ENCODE measurements around the gene LPCAT4.
"Not testable (repeated sequence)": the region's sequence is repeated elsewhere in the genome, so short reads cannot be mapped to it uniquely, and the experiment has no call there.

The LPCAT4 gene

GRCh38 chr15:34367101-34368081 lies at the start of gene LPCAT4:
Gene LPCAT4 (minus strand): TSS chr15:34367196. CDS start chr15:34367100, 96 bp downstream.
- TF ChIP-seq CTCF (IDR thresholded peaks at IDR 0.05; ENCODE audit: low read depth, low read length, missing control alignments), result peak; percentile 94
- peak within 1 kb of the TSS; percentile 94 for H3K4me3 ChIP-seq (ENCODE audit: low read depth, low read length)
- DNase-seq (ENCODE audit: low read depth), result peak; percentile 62
- in situ Hi-C loops (cut with HindIII; ENCODE audit: low sequenced_read_pairs), result no loop called here

DNA sequence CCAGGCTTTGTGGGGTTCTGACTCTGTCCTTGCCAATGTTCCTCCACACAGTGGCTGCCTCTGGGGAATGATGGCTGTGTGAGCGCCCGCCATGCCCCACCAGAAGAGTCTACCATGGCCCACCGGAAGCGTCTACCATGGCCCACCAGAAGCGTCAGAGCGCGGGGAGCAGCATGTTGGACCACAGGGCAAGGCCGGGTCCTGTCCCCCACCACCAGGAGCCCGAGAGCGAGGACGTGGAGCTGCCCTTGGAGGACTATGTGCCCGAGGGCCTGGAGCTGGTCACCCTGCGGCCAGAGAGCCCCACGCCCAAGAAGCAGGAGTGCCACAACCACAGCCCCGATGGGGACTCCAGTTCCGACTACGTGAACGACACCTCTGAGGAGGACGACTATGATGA lies 42.5 kb upstream of the LPCAT4 start:
- DNase-seq (ENCODE audit: low read depth); H3K4me3 ChIP-seq (ENCODE audit: low read depth, low read length); in situ Hi-C loops (cut with HindIII; ENCODE audit: low sequenced_read_pairs): not testable (repeated sequence)

DNA sequence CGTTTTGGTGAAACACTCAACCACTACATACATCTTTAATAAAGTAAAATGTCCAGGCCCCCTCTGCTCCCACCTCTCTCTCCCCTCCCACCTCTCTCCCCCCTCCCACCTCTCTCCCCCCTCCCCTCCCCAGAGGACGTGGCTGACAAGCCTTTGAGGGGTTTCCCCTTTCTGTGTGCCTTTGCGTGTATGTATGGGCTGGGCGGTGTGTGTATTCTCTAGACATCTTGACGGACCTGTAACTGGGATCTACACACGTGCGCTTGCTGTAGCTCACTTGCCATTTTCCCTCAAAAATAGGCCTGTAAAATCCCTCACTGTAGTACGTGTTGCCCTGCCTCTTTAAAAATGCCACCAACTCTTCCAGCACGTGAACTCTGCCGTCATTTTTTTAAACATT lies 42.0 kb upstream of the LPCAT4 start:
- in situ Hi-C loops (cut with HindIII; ENCODE audit: low sequenced_read_pairs); DNase-seq (ENCODE audit: low read depth): not testable (repeated sequence)

DNA sequence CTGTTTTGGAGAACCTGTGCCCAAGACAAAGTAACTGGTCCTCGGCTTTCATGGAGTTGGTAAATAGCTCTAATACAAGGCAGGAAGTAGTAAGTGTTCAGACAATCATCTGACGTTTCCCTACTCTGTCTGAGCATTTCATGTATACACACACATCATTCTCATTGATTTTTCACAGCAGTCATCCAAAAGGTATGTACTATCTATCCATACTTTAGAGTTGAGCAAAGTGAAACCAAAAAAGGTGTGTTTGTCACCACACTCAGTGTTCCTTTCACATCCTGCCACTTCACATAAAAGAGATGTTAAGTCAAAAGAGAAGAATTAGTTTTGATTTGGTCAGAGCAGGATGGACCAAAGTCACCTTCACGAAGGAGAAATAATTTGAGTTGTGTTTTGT lies 36.9 kb upstream of the LPCAT4 start:
- H3K4me3 ChIP-seq (ENCODE audit: low read depth, low read length); DNase-seq (ENCODE audit: low read depth); in situ Hi-C loops (cut with HindIII; ENCODE audit: low sequenced_read_pairs): not testable (repeated sequence)

More for the DNA sequence above, 42.0 kb upstream of the LPCAT4 start:
- not testable (repeated sequence) for H3K4me3 ChIP-seq (ENCODE audit: low read depth, low read length)

- H3K4me3 ChIP-seq (ENCODE audit: low read depth, low read length); DNase-seq (ENCODE audit: low read depth); in situ Hi-C loops (cut with HindIII; ENCODE audit: low sequenced_read_pairs): not testable (repeated sequence)
These were observed 36.2 kb upstream of the LPCAT4 start for GRCh38 chr15:34403160-34403598.

DNA sequence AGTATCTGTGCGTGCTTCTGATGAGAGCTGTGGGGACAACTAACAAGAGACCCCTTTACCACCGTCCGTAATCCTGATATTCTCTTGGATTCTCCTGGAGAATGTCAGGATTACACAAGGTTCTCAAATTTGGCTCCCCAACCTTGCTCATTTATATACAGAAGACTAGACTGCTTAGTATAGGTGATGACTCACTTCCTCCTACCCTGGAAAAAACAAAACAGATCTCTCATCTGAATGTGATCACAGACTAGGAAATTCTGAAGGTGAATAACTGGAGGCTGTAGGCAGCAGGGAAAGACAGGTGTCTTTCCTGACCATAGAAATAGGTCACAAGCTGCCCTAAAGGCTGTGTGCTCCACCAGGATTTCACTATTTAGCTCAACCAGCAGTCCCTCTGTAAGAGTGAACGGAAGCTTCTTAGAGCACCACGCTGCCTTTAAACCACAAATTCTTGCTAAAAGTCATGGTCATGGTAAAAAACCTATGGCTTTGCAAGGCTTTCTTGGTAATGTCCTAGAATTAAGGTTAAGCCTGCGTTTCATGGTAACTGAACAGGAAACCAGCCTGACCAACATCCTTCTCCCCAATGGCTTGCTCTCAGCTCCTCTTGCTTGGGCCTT lies 30.8 kb upstream of the LPCAT4 start:
- H3K4me3 ChIP-seq (ENCODE audit: low read depth, low read length); in situ Hi-C loops (cut with HindIII; ENCODE audit: low sequenced_read_pairs); DNase-seq (ENCODE audit: low read depth): not testable (repeated sequence)

GRCh38 chr15:34392981-34393380 lies 26.0 kb upstream of the LPCAT4 start:
- DNase-seq (ENCODE audit: low read depth); in situ Hi-C loops (cut with HindIII; ENCODE audit: low sequenced_read_pairs): not testable (repeated sequence)

GRCh38 chr15:34389594-34390086 lies 22.6 kb upstream of the LPCAT4 start:
- in situ Hi-C loops (cut with HindIII; ENCODE audit: low sequenced_read_pairs); DNase-seq (ENCODE audit: low read depth); H3K4me3 ChIP-seq (ENCODE audit: low read depth, low read length): not testable (repeated sequence)

More at GRCh38 chr15:34392981-34393380, 26.0 kb upstream of the LPCAT4 start:
- not testable (repeated sequence) for H3K4me3 ChIP-seq (ENCODE audit: low read depth, low read length)

GRCh38 chr15:34381829-34382521 lies 15.0 kb upstream of the LPCAT4 start:
- in situ Hi-C loops (cut with HindIII; ENCODE audit: low sequenced_read_pairs); H3K4me3 ChIP-seq (ENCODE audit: low read depth, low read length); DNase-seq (ENCODE audit: low read depth): not testable (repeated sequence)

GRCh38 chr15:34380491-34380890 lies 13.5 kb upstream of the LPCAT4 start:
- not testable (repeated sequence) for H3K4me3 ChIP-seq (ENCODE audit: low read depth, low read length)

GRCh38 chr15:34376856-34377255 lies 9.9 kb upstream of the LPCAT4 start:
- DNase-seq (ENCODE audit: low read depth), result no peak
- no peak overlapping the region for H3K4me3 ChIP-seq (ENCODE audit: low read depth, low read length)
- in situ Hi-C loops (cut with HindIII; ENCODE audit: low sequenced_read_pairs), result no loop called here
- TF ChIP-seq CTCF (IDR thresholded peaks at IDR 0.05; ENCODE audit: low read depth, low read length, missing control alignments), result no peak

More at GRCh38 chr15:34380491-34380890, 13.5 kb upstream of the LPCAT4 start:
- DNase-seq (ENCODE audit: low read depth); in situ Hi-C loops (cut with HindIII; ENCODE audit: low sequenced_read_pairs): not testable (repeated sequence)

GRCh38 chr15:34375541-34375940 lies 8.5 kb upstream of the LPCAT4 start:
- H3K4me3 ChIP-seq (ENCODE audit: low read depth, low read length); DNase-seq (ENCODE audit: low read depth); in situ Hi-C loops (cut with HindIII; ENCODE audit: low sequenced_read_pairs): not testable (repeated sequence)
